Spleen (tissue), 7 donors: ENCODE data around the gene MTCP1.

ENCODE experiments used
- CTCF ChIP-seq, 11 experiments: fragments of 200-600 bp in 7 of 11; fragments of 450-650 bp in 4 of 11; sonication (generic) in 4 of 11; IDR thresholded peaks in 8 of 11; conservative IDR thresholded peaks in 3 of 11; 1 replicate in 7 of 11; 2 replicates in 4 of 11; pipeline versions ENCODE4 v1.4.0 to v1.8.0; 2016 to 2021; ENCODE audit warnings: antibody characterized with exemption in 11 of 11, inconsistent platforms in 4 of 11, mild to moderate bottlenecking in 1 of 11
- POLR2A ChIP-seq, 3 donors: fragments of 450-650 bp; IDR thresholded peaks; one replicate each; pipeline ENCODE4 v1.5.1; 2017; ENCODE audit warnings: antibody characterized with exemption in 3 of 3, mild to moderate bottlenecking in 1 of 3
- donor health status: DM: no; HTN: no; CAD: no; lungs with moderate emphysema.
- donor health status: DM: no; HTN: no; CAD: no.
- donor health status: DM: no; HTN: no; CAD: no.

GRCh38 chrX:155053656-155054055 lies 17.3 kb downstream of the MTCP1 start:
- TF ChIP-seq CTCF (IDR thresholded peaks at IDR 0.05 in 8 of 11, conservative IDR thresholded peaks at IDR 0.05 in 3 of 11): no peak
- TF ChIP-seq POLR2A (IDR thresholded peaks at IDR 0.05): no peak
